ENCODE measurements around the gene LYZL4. TPM values are rescaled to one million over a fixed set of nuclear protein-coding genes. Genes with fewer than 3 reads are reported as not detected.

Gene LYZL4
- total RNA-seq, 1 donor from 2014 or later, result not detected

DNA sequence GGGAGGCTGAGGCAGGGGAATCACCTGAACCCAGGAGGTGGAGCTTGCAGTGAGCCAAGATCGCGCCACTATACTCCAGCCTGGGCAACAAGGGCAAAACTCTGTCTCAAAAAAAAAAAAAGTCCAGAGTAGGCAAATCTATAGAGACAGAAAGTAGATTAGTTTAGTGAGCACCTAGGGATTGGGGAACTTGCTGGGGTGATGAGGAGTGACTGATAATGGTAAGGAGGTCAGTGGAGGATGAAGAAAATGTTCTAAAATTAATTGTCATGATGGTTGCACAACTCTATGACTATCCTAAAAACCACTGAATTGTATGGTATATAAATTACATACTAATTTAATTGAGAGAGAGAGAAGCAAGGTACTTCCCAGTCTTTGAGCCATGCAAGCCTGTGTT, 27.8 kb upstream of the LYZL4 start:
- TF ChIP-seq, protein P1, sequence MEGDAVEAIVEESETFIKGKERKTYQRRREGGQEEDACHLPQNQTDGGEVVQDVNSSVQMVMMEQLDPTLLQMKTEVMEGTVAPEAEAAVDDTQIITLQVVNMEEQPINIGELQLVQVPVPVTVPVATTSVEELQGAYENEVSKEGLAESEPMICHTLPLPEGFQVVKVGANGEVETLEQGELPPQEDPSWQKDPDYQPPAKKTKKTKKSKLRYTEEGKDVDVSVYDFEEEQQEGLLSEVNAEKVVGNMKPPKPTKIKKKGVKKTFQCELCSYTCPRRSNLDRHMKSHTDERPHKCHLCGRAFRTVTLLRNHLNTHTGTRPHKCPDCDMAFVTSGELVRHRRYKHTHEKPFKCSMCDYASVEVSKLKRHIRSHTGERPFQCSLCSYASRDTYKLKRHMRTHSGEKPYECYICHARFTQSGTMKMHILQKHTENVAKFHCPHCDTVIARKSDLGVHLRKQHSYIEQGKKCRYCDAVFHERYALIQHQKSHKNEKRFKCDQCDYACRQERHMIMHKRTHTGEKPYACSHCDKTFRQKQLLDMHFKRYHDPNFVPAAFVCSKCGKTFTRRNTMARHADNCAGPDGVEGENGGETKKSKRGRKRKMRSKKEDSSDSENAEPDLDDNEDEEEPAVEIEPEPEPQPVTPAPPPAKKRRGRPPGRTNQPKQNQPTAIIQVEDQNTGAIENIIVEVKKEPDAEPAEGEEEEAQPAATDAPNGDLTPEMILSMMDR (IDR thresholded peaks at IDR 0.05; ENCODE audit: unreplicated experiment), result no peak
- Mint-ChIP-seq H3K36me3 (no peaks in the 10 kb centered on the region), H3K4me3 (no peak overlapping the region), H3K9me3 (no peaks in the 10 kb centered on the region), H3K27ac (no peak overlapping the region), H3K4me1 (peaks cover 2% of the 10 kb centered on the region), H3K27me3 (ENCODE audit: low read depth) (peaks cover 59% of the 10 kb centered on the region)
- DNase-seq (ENCODE audit: low spot score in 2 of 2, unreplicated experiment in 2 of 2), result no peak

DNA sequence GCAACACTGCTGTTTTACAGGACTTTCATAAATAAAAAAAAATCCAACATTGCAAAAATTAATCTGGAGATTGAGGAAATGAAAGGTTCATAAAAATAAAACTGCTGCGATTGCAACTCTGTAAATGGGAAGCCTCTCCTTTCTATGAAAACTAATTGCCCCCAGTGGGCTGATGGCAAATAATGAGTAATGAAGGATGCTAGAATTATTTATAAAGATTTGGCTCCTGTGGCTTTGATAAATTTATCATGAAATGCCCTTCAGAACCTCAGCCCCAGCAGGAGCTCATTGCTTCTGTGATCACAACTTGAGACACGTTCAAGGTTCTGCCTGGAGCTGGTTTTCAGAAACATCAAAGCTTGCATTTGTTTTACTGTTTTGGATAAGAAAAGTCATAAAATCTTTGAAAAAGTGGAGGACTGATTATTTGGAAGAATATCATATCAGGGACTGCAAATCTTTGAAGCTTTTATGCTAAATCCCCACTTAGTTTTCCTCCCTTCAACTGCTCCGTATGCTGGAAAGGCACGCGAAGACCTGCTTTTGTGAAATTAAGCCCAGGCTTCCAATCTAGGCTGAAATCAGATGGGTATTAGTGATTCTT, 24.5 kb upstream of the LYZL4 start:
- H3K27me3 Mint-ChIP-seq (ENCODE audit: low read depth), result peaks cover 42% of the 10 kb centered on the region
- H3K4me1 Mint-ChIP-seq, result peaks cover 2% of the 10 kb centered on the region
- TF ChIP-seq, protein P1 (IDR thresholded peaks at IDR 0.05; ENCODE audit: unreplicated experiment), result no peak
- no peak overlapping the region for H3K27ac Mint-ChIP-seq
- DNase-seq (ENCODE audit: low spot score in 2 of 2, unreplicated experiment in 2 of 2), result no peak
- H3K4me3 Mint-ChIP-seq, result no peak overlapping the region
- H3K36me3 Mint-ChIP-seq, result no peaks in the 10 kb centered on the region
- H3K9me3 Mint-ChIP-seq, result peaks cover 14% of the 10 kb centered on the region

DNA sequence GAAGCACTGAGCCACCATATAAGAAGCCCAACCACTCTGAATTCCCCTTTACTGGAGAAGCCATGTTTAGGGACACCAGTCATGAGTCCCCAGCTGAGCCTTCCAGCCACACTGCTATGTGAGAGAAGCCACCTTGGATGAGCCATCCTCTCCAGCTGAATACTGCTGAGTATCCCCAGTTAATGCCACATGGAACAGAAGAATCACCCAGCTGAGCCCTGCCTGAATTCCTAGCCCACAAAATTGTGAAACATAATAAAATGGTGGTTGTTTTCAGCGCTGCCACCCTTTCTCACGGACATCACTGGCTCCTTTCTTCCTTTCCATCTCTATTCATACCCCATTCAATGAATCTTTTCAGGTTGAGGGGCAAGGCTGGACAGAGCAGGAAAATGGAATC, 22.1 kb upstream of the LYZL4 start:
- TF ChIP-seq, protein P1 (IDR thresholded peaks at IDR 0.05; ENCODE audit: unreplicated experiment), result no peak
- peaks cover 2% of the 10 kb centered on the region for H3K4me1 Mint-ChIP-seq
- H3K36me3 Mint-ChIP-seq, result no peaks in the 10 kb centered on the region
- H3K4me3 Mint-ChIP-seq, result no peak overlapping the region
- no peak overlapping the region for H3K27ac Mint-ChIP-seq
- DNase-seq (ENCODE audit: low spot score in 2 of 2, unreplicated experiment in 2 of 2), result no peak
- peaks cover 14% of the 10 kb centered on the region for H3K9me3 Mint-ChIP-seq
- H3K27me3 Mint-ChIP-seq (ENCODE audit: low read depth), result peaks cover 43% of the 10 kb centered on the region

DNA sequence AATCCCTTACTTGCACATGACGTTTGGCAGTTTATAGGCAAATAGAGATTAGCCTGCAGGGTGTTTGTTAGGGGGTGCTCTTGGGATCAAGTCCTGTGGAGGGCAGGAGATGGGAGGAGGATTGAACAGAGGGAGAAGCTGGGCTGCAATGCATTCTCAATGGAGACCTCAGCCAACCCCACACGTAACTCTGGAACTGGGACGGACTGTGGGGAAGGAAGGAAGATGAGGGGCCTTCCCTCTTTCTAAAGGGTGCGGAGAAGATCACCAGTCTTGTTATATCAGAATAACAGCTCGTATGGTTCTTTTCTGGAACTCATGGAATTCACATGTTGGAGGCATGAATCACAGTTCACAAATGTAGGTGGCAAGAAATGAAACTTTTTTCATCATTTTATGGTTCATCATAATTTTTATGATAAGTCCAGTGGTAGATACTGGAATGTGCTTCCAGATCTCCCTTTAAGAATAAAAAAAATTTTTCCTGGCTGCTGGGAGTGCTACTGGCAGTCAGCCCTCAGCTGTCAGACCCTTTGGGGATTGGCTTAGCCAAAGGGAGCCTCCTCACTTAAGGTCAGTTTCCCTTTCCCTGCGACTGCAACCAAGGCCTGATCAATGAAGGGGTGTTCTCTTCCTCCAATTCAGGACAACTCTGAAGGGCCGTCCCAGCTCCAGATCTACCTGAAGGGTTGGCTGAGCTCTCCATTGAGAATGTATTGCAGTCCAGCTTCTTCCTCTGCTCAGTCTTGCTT, 20.5 kb upstream of the LYZL4 start:
- H3K9me3 Mint-ChIP-seq, result peaks cover 14% of the 10 kb centered on the region
- no peak for DNase-seq (ENCODE audit: low spot score in 2 of 2, unreplicated experiment in 2 of 2)

DNA sequence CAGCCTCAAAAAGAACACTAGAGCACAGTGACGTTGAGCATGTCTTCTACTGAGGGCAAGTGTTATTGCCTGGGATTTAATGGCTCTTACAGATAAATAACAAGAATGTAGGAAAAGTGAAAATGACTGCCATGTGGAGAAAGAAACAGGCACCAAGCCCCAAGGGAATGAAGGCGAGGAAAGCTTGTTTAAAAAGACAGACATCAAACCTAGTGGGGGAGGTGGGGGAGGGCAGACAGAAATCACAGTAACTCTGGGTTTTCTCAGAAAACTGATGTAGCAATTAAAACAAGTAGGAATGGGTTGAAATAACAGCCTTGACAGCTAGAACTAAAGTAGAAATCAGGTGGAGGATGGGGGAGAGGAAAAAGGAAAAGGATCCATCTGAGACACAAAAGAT, 18.4 kb upstream of the LYZL4 start:
- Mint-ChIP-seq H3K9me3 (peaks cover 14% of the 10 kb centered on the region), H3K27ac (no peak overlapping the region), H3K4me1 (no peaks in the 10 kb centered on the region), H3K4me3 (no peak overlapping the region), H3K36me3 (no peaks in the 10 kb centered on the region), H3K27me3 (ENCODE audit: low read depth) (peaks cover 45% of the 10 kb centered on the region)
- TF ChIP-seq, protein P1 (IDR thresholded peaks at IDR 0.05; ENCODE audit: unreplicated experiment), result no peak
- DNase-seq (ENCODE audit: low spot score in 2 of 2, unreplicated experiment in 2 of 2), result no peak

More for the DNA sequence above, 20.5 kb upstream of the LYZL4 start:
- Mint-ChIP-seq H3K4me3 (no peak overlapping the region), H3K4me1 (peaks cover 2% of the 10 kb centered on the region), H3K27ac (no peak overlapping the region), H3K36me3 (no peaks in the 10 kb centered on the region), H3K27me3 (ENCODE audit: low read depth) (peaks cover 40% of the 10 kb centered on the region)
- TF ChIP-seq, protein P1 (IDR thresholded peaks at IDR 0.05; ENCODE audit: unreplicated experiment), result no peak
